OCI-LY7 (cell line): ENCODE data around the gene ZFX.
"Not testable (repeated sequence)": the region's sequence is repeated elsewhere in the genome, so short reads cannot be mapped to it uniquely, and the experiment has no call there.

Source experiments
- EZH2phosphoT487 ChIP-seq: fragments of 200-600 bp; sonication (generic); IDR thresholded peaks from 2 replicates; pipeline ENCODE4 v1.6.1; 2018; ENCODE audit warnings: low read depth, borderline replicate concordance, mild to moderate bottlenecking, mixed run types, antibody characterized with exemption, low read length, moderate library complexity, mixed read lengths
- TF ChIP-seq, protein P1 (sequence below): fragments of 200-600 bp; sonication (generic); conservative IDR thresholded peaks from 2 replicates; pipeline ENCODE4 v1.5.1; 2014; ENCODE audit warnings: mild to moderate bottlenecking, antibody characterized with exemption, low read length, moderate library complexity, mixed read lengths

DNA sequence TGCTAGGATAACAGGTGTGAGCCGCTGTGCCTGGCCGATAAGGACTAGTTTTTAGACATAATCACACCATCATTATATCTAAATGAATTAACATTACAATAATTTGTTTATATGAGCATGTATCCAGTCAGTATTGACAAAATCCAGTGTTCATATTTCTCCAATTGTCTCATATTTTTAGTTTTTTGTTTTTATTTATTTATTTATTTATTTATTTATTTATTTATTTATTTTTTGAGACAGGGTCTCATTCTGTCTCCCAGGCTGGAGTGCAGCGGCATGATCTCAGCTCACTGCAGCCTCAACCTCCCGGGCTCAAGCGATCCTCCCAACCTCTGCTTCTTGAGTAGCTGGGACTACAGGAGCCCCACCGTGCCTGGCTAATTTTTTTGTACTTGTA, 5.5 kb upstream of the ZFX start:
- TF ChIP-seq, protein P1, sequence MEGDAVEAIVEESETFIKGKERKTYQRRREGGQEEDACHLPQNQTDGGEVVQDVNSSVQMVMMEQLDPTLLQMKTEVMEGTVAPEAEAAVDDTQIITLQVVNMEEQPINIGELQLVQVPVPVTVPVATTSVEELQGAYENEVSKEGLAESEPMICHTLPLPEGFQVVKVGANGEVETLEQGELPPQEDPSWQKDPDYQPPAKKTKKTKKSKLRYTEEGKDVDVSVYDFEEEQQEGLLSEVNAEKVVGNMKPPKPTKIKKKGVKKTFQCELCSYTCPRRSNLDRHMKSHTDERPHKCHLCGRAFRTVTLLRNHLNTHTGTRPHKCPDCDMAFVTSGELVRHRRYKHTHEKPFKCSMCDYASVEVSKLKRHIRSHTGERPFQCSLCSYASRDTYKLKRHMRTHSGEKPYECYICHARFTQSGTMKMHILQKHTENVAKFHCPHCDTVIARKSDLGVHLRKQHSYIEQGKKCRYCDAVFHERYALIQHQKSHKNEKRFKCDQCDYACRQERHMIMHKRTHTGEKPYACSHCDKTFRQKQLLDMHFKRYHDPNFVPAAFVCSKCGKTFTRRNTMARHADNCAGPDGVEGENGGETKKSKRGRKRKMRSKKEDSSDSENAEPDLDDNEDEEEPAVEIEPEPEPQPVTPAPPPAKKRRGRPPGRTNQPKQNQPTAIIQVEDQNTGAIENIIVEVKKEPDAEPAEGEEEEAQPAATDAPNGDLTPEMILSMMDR, result not testable (repeated sequence)
- TF ChIP-seq EZH2phosphoT487, result not testable (repeated sequence)
